HS-27A (cell line): Measurements from ENCODE around the gene KCNQ2.
"Not testable (repeated sequence)": the region's sequence is repeated elsewhere in the genome, so short reads cannot be mapped to it uniquely, and the experiment has no call there.

Source experiments
- DNase-seq: peaks from one replicate; pipeline ENCODE4 v3.0.0-alpha.2; 2012; ENCODE audit warnings: low read depth, missing footprints

KCNQ2 gene

GRCh38 chr20:63490416-63490815 is 18.0 kb upstream of the KCNQ2 start:
- DNase-seq, result no peak

GRCh38 chr20:63488315-63489251 is 16.1 kb upstream of the KCNQ2 start:
- DNase-seq, result no peak

GRCh38 chr20:63487781-63488241 is 15.4 kb upstream of the KCNQ2 start:
- no peak for DNase-seq

- DNase-seq, result no peak
Measured at GRCh38 chr20:63487116-63487764, 14.8 kb upstream of the KCNQ2 start.

- DNase-seq, result no peak
Measured at GRCh38 chr20:63486300-63486855, 13.9 kb upstream of the KCNQ2 start.

- no peak for DNase-seq
Measured at GRCh38 chr20:63484651-63485403, 12.4 kb upstream of the KCNQ2 start.

GRCh38 chr20:63484236-63484635 is 11.8 kb upstream of the KCNQ2 start:
- DNase-seq, result no peak

- DNase-seq, result no peak
Measured at GRCh38 chr20:63483834-63484233, 11.4 kb upstream of the KCNQ2 start.

- DNase-seq, result no peak
Measured at GRCh38 chr20:63482021-63482587, 9.6 kb upstream of the KCNQ2 start.

- DNase-seq, result no peak
Measured at GRCh38 chr20:63481503-63481902, 9.0 kb upstream of the KCNQ2 start.

GRCh38 chr20:63479695-63480419 is 7.4 kb upstream of the KCNQ2 start:
- not testable (repeated sequence) for DNase-seq

- DNase-seq, result no peak
Measured at GRCh38 chr20:63478346-63479302, 6.2 kb upstream of the KCNQ2 start.

GRCh38 chr20:63477944-63478343 is 5.5 kb upstream of the KCNQ2 start:
- no peak for DNase-seq

- DNase-seq, result no peak
Measured at GRCh38 chr20:63477061-63477616, 4.7 kb upstream of the KCNQ2 start.

GRCh38 chr20:63475209-63475608 is 2.8 kb upstream of the KCNQ2 start:
- no peak for DNase-seq

GRCh38 chr20:63473555-63474449 is 1.3 kb upstream of the KCNQ2 start:
- DNase-seq, result no peak

- no peak for DNase-seq
Measured at GRCh38 chr20:63472862-63473390, 471 bp upstream of the KCNQ2 start.

- no peak for DNase-seq
Measured at GRCh38 chr20:63471717-63471980, 806 bp downstream of the KCNQ2 start.
